Hepatocyte (in vitro differentiated cells): ENCODE results near the gene WDPCP.

Experiments
- EZH2 ChIP-seq: fragments of 200-600 bp; sonication (generic); IDR thresholded peaks from 2 replicates; pipeline ENCODE4 v1.6.1; 2016; ENCODE audit warnings: antibody characterized with exemption, mild to moderate bottlenecking, borderline replicate concordance
- TF ChIP-seq, protein P1 (sequence below): fragments of 200-600 bp; sonication (generic); IDR thresholded peaks from 2 replicates; pipeline ENCODE4 v1.5.1; 2016; ENCODE audit warnings: antibody characterized with exemption, mild to moderate bottlenecking; ENCODE audit not compliant: poor library complexity

DNA sequence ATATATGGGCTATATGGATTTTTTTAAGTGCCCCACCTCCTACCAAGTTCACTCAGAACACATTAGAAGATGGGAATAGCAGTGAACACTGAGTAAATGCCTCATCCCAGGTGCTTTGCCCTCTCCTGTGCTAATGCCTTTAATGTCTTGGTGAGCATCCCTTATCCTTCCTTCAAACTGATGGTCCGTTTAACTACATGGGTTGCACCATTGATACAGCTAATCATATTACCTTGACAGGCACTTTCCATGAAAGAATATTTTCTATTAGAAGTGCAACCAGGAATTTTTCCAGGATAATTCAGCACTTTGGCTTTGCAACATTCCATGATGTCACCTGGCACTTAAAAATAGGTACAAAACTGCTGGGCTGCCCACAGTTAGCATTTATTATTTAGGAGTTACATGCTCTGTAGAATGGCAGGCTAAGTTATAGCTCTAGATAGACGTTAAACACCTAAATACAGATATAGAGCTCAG, 74.0 kb downstream of the WDPCP start:
- TF ChIP-seq EZH2, result no peak
- TF ChIP-seq, protein P1, sequence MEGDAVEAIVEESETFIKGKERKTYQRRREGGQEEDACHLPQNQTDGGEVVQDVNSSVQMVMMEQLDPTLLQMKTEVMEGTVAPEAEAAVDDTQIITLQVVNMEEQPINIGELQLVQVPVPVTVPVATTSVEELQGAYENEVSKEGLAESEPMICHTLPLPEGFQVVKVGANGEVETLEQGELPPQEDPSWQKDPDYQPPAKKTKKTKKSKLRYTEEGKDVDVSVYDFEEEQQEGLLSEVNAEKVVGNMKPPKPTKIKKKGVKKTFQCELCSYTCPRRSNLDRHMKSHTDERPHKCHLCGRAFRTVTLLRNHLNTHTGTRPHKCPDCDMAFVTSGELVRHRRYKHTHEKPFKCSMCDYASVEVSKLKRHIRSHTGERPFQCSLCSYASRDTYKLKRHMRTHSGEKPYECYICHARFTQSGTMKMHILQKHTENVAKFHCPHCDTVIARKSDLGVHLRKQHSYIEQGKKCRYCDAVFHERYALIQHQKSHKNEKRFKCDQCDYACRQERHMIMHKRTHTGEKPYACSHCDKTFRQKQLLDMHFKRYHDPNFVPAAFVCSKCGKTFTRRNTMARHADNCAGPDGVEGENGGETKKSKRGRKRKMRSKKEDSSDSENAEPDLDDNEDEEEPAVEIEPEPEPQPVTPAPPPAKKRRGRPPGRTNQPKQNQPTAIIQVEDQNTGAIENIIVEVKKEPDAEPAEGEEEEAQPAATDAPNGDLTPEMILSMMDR, result no peak
